Body of pancreas (tissue), 4 donors: Measurements from ENCODE around the gene MOXD1. TPM values are rescaled to one million over a fixed set of nuclear protein-coding genes. Genes with fewer than 3 reads are reported as not detected.
A peak's percentile ranks its signal among the peaks of the same experiment; 100 is the strongest.
"Not testable (repeated sequence)": the region's sequence is repeated elsewhere in the genome, so short reads cannot be mapped to it uniquely, and the experiment has no call there.

Experiments used
- ATAC-seq: fragments of 150-250 bp; one replicate; pipeline ENCODE4 v1.9.1; 2016
- DNase-seq, 4 donors: peaks; one replicate each; pipeline ENCODE4 v3.0.0-alpha.2; 2019
- H3K27ac ChIP-seq, 4 donors: fragments of 200-600 bp; sonication (generic); 1 replicate in 3 of 4; 2 replicates in 1 of 4; pipeline versions ENCODE4 v1.5.1 to v1.6.1; 2016 to 2019; ENCODE audit warnings: mild to moderate bottlenecking in 1 of 4, mixed read lengths in 1 of 4, moderate library complexity in 1 of 4
- H3K27me3 ChIP-seq, 2 donors: fragments of 200-600 bp; sonication (generic); one replicate each; pipeline ENCODE4 v1.6.0; 2016; ENCODE audit warnings: mild to moderate bottlenecking in 1 of 2
- H3K36me3 ChIP-seq, 2 donors: fragments of 200-600 bp; sonication (generic); replicated peaks in 1 of 2; 2 replicates each; pipeline ENCODE4 v1.5.1; 2016; ENCODE audit warnings: low read depth in 2 of 2; ENCODE audit not compliant: insufficient read depth in 1 of 2
- H3K4me1 ChIP-seq: fragments of 200-600 bp; sonication (generic); one replicate; pipeline ENCODE4 v1.6.0; 2016
- H3K4me3 ChIP-seq, 2 donors: fragments of 200-600 bp; sonication (generic); 1 replicate in 1 of 2; 2 replicates in 1 of 2; pipeline ENCODE4 v1.5.1; 2016 to 2019
- H3K9me3 ChIP-seq, 3 donors: fragments of 200-600 bp; sonication (generic); 1 replicate in 2 of 3; 2 replicates in 1 of 3; pipeline ENCODE4 v1.5.1; 2016
- POLR2A ChIP-seq, 3 donors: fragments of 450-650 bp; IDR thresholded peaks; one replicate each; pipeline ENCODE4 v1.6.1; 2016; ENCODE audit warnings: antibody characterized with exemption in 3 of 3, mild to moderate bottlenecking in 2 of 3
- WGBS, 2 donors: methylation state at CpG; one replicate each; pipeline ENCODE4 v1.1.5; 2017; 5-methylcytosine and 5-hydroxymethylcytosine counted together
- intact Hi-C: fragments of 100-400 bp; cut with DNase I; formaldehyde crosslinking; loops from one replicate; pipeline ENCODE4 v1.15.1; 2023
- total RNA-seq, 2 donors: library from RNA; depleted of rRNA; stranded (reverse); fragments of >200 nt; gene quantifications; one replicate each; pipeline ENCODE4 v1.1.0, GENCODE V29; 2016
- TF ChIP-seq, protein P1 (sequence below), 7 experiments: fragments of 450-650 bp in 4 of 7; fragments of 200-600 bp in 3 of 7; sonication (generic) in 3 of 7; IDR thresholded peaks; one replicate each; pipeline ENCODE4 v1.5.1; 2016 to 2019; ENCODE audit warnings: antibody characterized with exemption in 7 of 7

MOXD1 gene
- total RNA-seq, 2 donors from 2014 or later: 0.66 to 3.9 TPM

DNA sequence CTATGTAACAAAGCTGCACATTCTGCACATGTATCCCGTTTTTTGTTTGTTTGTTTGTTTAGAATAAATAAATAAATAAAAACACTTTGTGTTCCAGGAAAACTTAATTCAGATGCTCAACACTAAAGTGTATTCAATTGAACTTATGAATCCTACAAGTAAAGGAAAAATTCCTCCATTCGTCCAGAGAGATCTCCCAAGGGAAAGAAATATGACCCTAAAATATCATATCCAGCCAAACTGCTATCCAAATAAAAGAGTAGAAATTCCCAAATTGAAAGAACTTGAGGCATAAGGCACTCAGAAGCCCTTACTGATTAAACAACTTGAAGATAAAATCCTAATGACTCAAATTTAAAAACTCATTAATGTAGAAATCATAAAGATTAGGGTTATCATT, 90.4 kb downstream of the MOXD1 start:
- Histone ChIP-seq H3K9me3 (peaks cover 0 to 8% (median 0%) of the 10 kb centered on the region in 3 donors), H3K27ac (no peak overlapping the region), H3K36me3 (no peaks in the 10 kb centered on the region), H3K4me3 (no peak overlapping the region), H3K27me3 (no peaks in the 10 kb centered on the region), H3K4me1 (no peaks in the 10 kb centered on the region)
- ATAC-seq (no peak), DNase-seq (no peak)
- WGBS, 2 donors: 44 to 48% methylated on average over 2 of the region's 2 CpGs
- intact Hi-C loops: no loop called here
- TF ChIP-seq POLR2A (IDR thresholded peaks at IDR 0.05): no peak
- TF ChIP-seq, protein P1, sequence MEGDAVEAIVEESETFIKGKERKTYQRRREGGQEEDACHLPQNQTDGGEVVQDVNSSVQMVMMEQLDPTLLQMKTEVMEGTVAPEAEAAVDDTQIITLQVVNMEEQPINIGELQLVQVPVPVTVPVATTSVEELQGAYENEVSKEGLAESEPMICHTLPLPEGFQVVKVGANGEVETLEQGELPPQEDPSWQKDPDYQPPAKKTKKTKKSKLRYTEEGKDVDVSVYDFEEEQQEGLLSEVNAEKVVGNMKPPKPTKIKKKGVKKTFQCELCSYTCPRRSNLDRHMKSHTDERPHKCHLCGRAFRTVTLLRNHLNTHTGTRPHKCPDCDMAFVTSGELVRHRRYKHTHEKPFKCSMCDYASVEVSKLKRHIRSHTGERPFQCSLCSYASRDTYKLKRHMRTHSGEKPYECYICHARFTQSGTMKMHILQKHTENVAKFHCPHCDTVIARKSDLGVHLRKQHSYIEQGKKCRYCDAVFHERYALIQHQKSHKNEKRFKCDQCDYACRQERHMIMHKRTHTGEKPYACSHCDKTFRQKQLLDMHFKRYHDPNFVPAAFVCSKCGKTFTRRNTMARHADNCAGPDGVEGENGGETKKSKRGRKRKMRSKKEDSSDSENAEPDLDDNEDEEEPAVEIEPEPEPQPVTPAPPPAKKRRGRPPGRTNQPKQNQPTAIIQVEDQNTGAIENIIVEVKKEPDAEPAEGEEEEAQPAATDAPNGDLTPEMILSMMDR (IDR thresholded peaks at IDR 0.05): no peak

GRCh38 chr6:132310151-132310550, 91.1 kb downstream of the MOXD1 start:
- DNase-seq, ATAC-seq: not testable (repeated sequence)

DNA sequence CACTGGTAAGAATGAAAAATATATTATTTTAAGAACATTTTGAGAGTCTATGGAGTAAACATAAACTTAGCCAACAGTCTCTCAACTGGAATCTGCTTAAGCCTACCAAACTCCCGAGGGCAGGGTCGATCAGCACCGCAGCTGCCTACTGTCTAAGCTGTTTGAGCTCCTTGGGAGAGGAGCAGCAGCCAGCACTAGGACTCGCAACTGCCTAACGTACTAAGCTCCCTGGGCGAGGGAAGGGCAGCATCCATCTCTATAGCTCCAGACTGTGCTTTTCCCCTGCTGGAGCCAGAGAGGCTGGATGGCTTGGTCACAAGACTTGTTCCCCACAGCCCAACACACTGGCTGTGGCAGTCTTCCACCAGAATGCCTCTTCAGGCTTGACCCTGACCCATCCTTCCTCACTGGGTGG, 96.4 kb downstream of the MOXD1 start:
- ATAC-seq (peak; percentile 42), DNase-seq (peak in 3 of 4 donors; percentile 6 to 11 (median 8))
- H3K4me1 ChIP-seq: no peaks in the 10 kb centered on the region
- no peaks in the 10 kb centered on the region for H3K36me3 ChIP-seq
- intact Hi-C loops: loop anchor here (10.0 kb wide), 1 partner anchor 170 kb away; no protein-coding TSS in a partner anchor
- 79 to 84% methylated on average over 6 of the region's 6 CpGs for WGBS, 2 donors
- H3K4me3 ChIP-seq: no peak overlapping the region
- H3K9me3 ChIP-seq: no peaks in the 10 kb centered on the region
- no peak overlapping the region for H3K27ac ChIP-seq
- no peak for TF ChIP-seq POLR2A (IDR thresholded peaks at IDR 0.05)
- TF ChIP-seq, protein P1 (IDR thresholded peaks at IDR 0.05): no peak
- H3K27me3 ChIP-seq: no peaks in the 10 kb centered on the region

More at GRCh38 chr6:132310151-132310550, 91.1 kb downstream of the MOXD1 start:
- H3K36me3 ChIP-seq, H3K27ac ChIP-seq, H3K4me1 ChIP-seq, H3K4me3 ChIP-seq, H3K27me3 ChIP-seq, H3K9me3 ChIP-seq, intact Hi-C loops: not testable (repeated sequence)
- 83% methylated on average over 4 of the region's 4 CpGs for WGBS, 2 donors

DNA sequence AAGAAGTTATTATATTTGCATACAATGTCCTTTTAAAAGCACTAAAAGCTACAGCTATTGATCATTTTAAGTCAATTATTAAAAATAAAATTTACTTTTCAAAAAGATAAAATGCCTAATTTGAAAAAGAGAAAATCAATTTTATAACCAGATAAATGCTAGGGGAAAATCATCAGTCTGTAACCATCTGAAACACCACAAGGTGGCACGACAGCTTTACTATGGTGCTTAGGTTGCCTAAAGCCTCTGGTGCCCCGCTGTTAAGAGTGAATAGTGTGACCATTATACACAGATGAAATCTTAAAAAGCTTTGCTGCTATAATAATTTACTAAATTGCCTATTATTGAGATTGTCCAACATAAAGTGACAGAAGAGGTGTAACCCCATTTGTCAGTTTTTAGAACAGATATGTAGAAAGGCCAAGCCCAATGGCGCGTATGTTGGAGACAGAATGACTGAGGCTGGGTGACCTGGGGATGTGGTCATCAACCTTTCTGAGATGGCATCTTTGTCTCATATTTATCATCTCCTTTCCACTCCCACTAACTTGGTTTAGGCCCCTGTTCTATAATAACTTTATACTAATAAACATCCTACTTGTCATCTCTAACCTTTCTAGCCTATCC, 100.8 kb downstream of the MOXD1 start:
- TF ChIP-seq POLR2A (IDR thresholded peaks at IDR 0.05): no peak
- TF ChIP-seq, protein P1 (IDR thresholded peaks at IDR 0.05): peak in 6 of 7 experiments; percentile 48 to 64 (median 60)
- Histone ChIP-seq H3K27me3 (no peaks in the 10 kb centered on the region), H3K36me3 (no peaks in the 10 kb centered on the region), H3K4me1 (no peaks in the 10 kb centered on the region), H3K27ac (no peak overlapping the region), H3K4me3 (no peak overlapping the region), H3K9me3 (no peaks in the 10 kb centered on the region)
- WGBS, 2 donors: 54 to 56% methylated on average over 4 of the region's 4 CpGs
- peak; percentile 26 to 55 (median 40) for DNase-seq
- peak; percentile 68 for ATAC-seq
- intact Hi-C loops: loop anchor here (10.0 kb wide), 1 partner anchor 174 kb away; no protein-coding TSS in a partner anchor

DNA sequence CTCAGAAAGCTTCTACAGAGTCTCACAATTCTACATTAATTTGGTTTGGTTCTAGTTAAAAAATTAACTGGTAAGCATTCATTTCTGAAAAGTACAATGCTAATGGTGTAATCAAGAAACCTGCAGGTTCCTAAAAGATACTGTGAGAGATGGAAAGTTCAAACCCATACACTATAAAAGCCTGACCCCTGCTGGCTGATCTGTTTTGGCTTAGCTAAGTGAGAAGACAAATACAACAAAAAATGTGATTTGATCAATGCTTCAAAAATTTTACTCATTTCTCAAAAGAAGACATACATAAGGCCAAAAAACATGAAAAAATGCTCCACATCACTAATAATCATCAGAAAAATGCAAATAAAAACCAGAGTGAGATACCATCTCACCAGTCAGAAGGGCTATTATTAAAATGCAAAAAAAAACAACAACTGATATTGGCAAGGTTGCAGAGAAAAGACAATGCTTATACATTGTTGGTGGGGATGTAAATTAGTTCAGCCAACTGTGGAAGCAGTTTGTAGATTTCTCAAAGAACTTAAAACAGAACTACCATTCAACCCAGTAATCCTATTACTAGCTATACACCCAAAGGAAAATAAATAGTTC, 102.8 kb downstream of the MOXD1 start:
- Histone ChIP-seq H3K27ac (no peak overlapping the region), H3K27me3 (no peaks in the 10 kb centered on the region), H3K4me1 (no peaks in the 10 kb centered on the region), H3K36me3 (no peaks in the 10 kb centered on the region), H3K4me3 (no peak overlapping the region), H3K9me3 (no peaks in the 10 kb centered on the region)
- peak; percentile 21 to 68 (median 56) for DNase-seq
- intact Hi-C loops: no loop called here
- no peak for TF ChIP-seq POLR2A (IDR thresholded peaks at IDR 0.05)
- TF ChIP-seq, protein P1 (IDR thresholded peaks at IDR 0.05): peak in 6 of 7 experiments; percentile 44 to 62 (median 58)
- ATAC-seq: peak; percentile 48
